SK-N-SH (cell line): Measurements from ENCODE around the gene IL3.

Source experiments
- CTCF ChIP-seq: fragments of 200-600 bp; sonication (generic); IDR thresholded peaks from 2 replicates; pipeline ENCODE4 v1.6.1; 2017; ENCODE audit warnings: antibody characterized with exemption, mild to moderate bottlenecking, moderate library complexity
- EP300 ChIP-seq, 2 experiments: IDR thresholded peaks; 2 replicates each; pipeline versions ENCODE4 v1.4.0 to v1.6.1; 2012; ENCODE audit warnings: borderline replicate concordance in 1 of 2, low read depth in 1 of 2, low read length in 1 of 2
- GATA2 ChIP-seq: sonication (generic); formaldehyde crosslinking; IDR thresholded peaks from 2 replicates; pipeline ENCODE4 v1.5.0; 2020; ENCODE audit warnings: mild to moderate bottlenecking, missing genetic modification reagents
- NRF1 ChIP-seq: IDR thresholded peaks from 2 replicates; pipeline ENCODE4 v1.6.1; 2012; ENCODE audit warnings: low read depth, mild to moderate bottlenecking, low read length
- PBX3 ChIP-seq: IDR thresholded peaks from 2 replicates; pipeline ENCODE4; 2012
- POLR2AphosphoS5 ChIP-seq: IDR thresholded peaks from 2 replicates; pipeline ENCODE4 v1.6.1; 2012; ENCODE audit warnings: low read depth, low read length
- REST ChIP-seq: IDR thresholded peaks from 2 replicates; pipeline ENCODE4 v1.6.1; 2012; ENCODE audit warnings: mild to moderate bottlenecking, low read depth, low read length, moderate library complexity
- RFX5 ChIP-seq: IDR thresholded peaks from 2 replicates; pipeline ENCODE4 v1.6.1; 2012; ENCODE audit warnings: mild to moderate bottlenecking, improper control_type of control experiment, low read length
- RXRA ChIP-seq: IDR thresholded peaks from 2 replicates; pipeline ENCODE4 v1.4.0; 2012; ENCODE audit warnings: low read depth, mild to moderate bottlenecking, borderline replicate concordance
- SMC3 ChIP-seq: IDR thresholded peaks from 2 replicates; pipeline ENCODE4 v1.6.1; 2012; ENCODE audit warnings: low read depth, low read length, improper control_type of control experiment
- TAF1 ChIP-seq: IDR thresholded peaks from 2 replicates; pipeline ENCODE4 v1.6.1; 2012; ENCODE audit warnings: low read depth, mild to moderate bottlenecking, low read length, moderate library complexity, borderline replicate concordance

- TF ChIP-seq REST (no peak), TAF1 (no peak), CTCF (no peak), EP300 (IDR thresholded peaks at IDR 0.05; ENCODE audit: borderline replicate concordance in 1 of 2, low read depth in 1 of 2, low read length in 1 of 2) (no peak), GATA2 (CRISPR knock-in tag) (no peak), RXRA (no peak), PBX3 (no peak), RFX5 (no peak), NRF1 (no peak), POLR2AphosphoS5 (no peak), SMC3 (no peak)
Measured at GRCh38 chr5:132016721-132017250, 43.7 kb upstream of the IL3 start.
